ENCODE results near the gene UBE2H.
"Not testable (repeated sequence)": the region's sequence is repeated elsewhere in the genome, so short reads cannot be mapped to it uniquely, and the experiment has no call there.

The UBE2H gene
- total RNA-seq = 83.2 to 112 reads per million in 2 donors

DNA sequence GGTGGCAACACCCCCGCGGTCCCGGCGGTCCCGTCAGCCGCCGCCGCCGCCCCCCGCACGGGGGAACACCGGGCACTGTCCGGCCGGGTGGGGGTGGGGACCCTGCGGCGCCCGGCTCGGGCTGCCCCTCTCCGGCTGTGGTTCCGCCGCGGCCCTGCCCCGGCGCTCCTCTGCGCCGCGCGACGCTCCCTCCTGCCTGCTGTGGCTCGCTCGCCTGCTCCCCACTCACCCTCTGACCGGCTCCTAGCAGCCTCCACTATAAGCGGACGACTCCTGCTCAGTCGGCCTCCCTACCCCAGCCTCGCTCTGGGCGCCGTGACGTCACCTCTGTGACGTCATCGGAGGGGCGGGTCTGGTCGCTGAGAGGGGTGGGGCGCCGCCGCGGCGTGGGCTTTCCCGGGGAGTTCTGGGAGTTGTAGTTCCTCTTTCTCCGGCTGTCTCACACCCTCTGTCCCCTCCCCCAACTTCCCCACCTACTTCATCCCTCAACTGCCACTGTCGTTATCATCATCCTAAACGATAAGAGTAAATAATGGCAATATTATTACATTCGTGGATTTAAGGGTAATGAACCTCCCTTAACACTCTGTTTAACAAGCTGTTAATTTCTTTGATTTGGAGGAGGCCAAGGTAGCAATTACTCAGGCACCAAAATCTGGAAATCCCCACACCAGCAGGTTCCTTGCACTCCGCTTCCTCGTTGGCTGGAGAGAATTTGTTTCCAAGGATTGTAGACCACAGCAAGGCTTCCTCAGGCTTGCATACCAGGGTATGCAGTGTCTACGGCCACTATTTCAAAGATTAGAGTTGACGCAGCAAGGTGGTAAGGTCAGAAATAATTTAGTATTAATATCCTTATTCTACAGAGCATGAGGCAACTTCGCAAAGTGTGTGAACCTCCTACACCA lies at the start of gene UBE2H:
TSS of gene UBE2H (minus strand) at position 308 of the 908 bp plus-strand sequence. CDS start 405 bp downstream, outside the sequence.
- peak; percentile 94 for DNase-seq

DNA sequence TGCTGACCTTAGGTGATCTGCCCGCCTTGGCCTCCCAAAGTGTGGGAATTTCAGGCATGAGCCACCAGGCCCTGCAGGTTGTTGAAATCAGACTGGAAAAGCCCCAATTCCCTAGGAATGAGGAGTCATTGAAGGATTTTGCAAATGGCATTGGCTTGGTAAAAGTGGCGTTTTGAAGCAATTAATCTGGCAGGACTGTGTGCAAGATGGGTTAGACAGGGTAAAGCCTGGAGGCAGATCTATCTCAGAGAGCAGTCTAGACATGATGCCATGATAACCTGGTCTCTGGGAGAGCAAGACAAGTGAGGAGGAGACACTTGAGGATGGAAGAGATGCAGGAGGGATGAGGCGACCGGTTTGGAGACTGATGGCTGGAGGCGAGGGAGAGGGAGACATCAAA lies 45.7 kb upstream of the UBE2H start:
- DNase-seq = no peak

GRCh38 chr7:129997285-129997684 lies 44.5 kb upstream of the UBE2H start:
- DNase-seq = no peak

DNA sequence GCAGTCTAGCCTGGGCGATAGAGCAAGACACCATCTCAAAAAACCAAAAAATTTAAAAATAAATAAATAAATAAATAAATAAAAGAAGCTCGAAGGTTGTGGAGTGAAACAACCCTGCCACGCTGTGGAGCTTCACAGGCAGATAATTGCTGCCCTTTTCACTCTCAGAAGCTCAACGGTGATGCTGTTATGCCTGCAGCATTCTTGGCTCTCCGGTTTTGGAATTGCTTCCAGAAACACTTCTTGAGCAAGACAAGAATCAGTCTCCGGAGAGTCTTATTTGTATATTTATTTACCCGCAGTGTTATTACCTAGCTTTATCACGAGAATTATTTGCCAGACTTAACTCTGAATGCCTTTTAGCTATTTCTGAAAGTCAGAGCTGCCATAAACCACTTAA lies 40.5 kb upstream of the UBE2H start:
- no peak for DNase-seq

DNA sequence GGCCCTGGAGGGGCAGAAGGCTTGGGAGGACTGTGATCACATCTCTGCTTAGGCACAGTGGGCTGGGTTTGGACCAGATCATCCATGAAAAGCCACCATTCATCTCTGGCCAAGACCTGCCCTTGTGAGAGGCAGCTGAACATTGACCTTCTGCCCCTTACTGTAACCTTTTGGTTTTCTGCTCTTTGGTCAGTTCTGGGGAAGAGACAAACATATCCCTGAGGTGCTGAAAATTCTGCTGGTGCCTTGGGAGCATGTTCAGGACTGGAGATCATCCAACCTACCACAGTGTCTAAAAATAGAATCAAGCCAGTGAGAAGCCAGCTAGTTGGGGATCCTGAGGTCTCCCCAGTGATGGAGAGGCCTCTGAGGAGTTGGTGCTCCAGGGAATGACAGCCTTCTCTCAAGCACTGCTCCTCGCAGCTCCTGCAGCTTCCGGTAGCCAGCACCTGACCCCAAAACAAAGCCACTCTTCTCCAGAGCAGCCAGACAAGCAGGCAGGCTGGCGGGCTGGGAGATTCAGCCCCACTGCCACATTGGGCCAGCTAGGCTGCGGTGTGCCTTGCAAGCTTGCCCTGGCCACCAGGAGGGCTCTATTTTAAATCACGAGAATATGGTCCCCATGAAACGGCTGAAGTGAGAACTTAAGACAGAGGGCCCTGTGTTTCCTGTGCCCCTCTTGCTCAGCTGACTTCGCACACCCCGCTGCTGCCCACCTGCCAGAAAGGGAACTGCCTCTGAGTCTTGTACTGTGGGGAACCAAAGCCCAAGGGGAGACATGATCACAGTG lies 37.8 kb upstream of the UBE2H start:
- no peak for DNase-seq

GRCh38 chr7:129989466-129989865 lies 36.7 kb upstream of the UBE2H start:
- no peak for DNase-seq

GRCh38 chr7:129986600-129986999 lies 33.8 kb upstream of the UBE2H start:
- DNase-seq = no peak

GRCh38 chr7:129980667-129981066 lies 27.9 kb upstream of the UBE2H start:
- DNase-seq = no peak

- DNase-seq = no peak
Observed at GRCh38 chr7:129975309-129975708, 22.5 kb upstream of the UBE2H start.

DNA sequence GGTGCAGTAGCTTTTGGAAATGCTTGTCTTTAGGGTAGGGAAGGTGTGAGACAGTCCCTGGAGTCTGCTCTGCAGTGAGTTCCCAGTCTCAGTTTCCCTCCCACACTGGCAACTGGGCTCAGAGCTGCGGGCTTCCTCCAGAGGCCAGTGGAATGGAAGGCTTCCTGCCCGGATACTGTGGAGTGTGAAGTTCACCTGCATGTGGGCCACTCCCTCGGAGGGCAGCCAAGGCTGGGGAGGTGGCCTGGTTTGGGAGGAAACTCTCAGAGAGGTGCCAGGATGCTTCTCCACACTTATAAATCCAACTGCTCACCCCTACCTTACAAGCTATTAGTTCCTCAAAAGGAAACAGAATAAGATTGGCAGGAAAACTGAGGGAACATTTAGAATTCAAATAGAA lies 18.1 kb upstream of the UBE2H start:
- DNase-seq = no peak

DNA sequence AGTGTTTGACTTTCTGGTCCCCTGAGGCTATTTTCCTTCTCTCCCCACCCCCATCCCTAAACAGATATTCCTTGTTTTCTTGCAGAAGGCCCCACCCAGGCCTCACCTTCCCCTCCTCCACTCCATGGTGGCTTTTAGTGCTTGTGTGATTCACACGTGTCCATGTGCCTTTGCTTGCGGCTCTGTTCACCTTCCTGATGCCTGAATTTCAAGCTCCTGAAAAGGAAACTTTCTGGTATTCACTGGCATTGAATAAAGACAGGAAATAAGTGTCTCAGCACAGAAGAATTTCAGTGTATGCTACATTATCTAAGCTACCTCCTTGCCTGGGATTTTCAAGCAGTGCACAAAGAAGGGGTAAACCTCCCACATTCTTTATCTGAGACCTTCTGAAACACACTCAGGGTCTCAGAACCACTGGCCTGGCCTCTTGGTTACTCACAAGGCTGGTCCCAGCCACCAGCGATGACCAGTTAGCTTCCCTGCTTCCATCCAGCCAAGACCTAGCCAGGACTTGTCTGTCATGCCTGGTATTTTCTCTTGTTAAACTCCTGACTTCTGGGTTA lies 17.2 kb upstream of the UBE2H start:
- DNase-seq = no peak

GRCh38 chr7:129968592-129969383 lies 16.0 kb upstream of the UBE2H start:
- no peak for DNase-seq

DNA sequence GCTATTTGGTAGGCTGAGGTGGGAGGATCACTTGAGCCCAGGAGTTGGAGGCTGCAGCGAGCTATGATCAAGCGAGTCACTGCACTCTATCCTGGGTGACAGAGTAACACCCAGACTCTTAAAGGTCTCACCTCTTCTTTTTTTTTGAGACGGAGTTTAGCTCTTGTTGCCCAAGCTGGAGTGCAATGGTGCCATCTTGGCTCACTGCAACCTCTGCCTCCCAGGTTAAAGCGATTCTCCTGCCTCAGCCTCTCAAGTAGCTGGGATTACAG lies 7.4 kb upstream of the UBE2H start:
- not testable (repeated sequence) for DNase-seq

DNA sequence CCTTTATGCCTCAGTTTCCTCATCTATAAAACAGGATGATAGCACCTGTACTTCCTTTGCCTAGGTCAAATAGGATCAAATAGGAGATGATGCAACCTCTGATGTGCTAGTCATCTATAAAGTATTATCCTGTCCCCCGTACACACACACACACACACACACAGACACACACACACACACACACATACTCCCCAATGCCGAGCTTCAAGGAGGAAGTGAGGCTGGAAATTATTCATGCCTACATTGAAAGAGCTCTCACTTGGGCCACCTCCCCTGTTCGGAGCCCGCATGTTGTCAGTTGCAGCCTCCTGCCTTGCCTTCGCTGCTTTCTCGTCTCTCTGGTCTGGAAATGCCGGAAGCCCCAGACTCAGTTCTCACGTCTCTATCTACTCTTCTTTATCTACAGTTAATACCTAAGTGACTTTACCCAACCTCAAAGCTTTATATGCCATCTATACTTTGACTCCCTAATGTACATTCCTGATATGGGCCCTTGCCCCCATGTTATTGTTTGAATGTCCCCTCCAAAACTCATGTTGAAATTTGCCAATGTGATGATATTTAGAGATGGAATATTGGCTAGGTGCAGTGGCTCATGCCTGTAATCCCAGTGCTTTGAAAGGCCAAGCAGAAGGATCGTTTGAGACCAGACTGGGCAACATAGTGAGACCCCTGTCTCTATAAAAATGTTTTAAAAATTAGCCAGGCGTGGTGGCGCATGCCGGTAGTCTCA lies 6.9 kb upstream of the UBE2H start:
- no peak for DNase-seq

DNA sequence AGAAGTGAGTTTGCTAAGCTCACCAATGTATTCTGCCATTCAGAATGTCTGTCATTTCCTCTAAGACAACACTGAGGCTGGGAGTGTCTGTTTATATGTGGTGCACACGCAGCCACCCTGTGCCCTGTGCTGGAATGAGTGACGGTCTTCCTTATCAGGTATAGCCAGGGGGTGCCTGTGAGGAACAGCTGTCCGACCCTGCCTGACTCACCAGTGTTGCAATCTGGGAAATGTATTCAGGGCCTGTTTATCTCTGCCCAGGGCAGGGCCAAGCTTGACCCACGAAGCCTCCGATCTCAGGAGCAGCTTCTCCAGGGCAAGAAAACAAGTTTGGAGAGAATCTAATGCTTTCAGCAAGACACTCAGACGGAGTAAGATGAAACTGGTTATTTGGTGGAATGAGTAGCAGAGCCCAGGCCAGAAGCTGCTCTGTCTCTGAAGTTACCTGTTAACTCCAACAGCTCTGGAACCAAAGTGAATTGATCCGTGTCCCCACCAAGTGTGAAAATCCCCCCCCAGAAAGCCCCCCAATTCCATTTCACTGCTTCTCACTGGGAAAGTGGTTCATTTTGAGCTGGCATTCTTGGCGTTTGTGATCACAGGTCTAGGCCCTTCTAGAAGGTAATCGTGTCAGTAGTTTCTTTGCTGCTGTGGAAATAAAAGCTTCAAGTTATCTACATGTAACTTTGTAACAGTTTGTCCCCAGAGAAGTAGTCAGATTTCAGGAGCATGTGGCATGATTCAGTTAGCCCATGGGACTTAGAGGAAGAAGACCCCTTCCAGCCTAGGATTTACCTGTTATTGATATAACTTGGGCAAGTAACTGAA lies 6.1 kb upstream of the UBE2H start:
- DNase-seq = no peak

DNA sequence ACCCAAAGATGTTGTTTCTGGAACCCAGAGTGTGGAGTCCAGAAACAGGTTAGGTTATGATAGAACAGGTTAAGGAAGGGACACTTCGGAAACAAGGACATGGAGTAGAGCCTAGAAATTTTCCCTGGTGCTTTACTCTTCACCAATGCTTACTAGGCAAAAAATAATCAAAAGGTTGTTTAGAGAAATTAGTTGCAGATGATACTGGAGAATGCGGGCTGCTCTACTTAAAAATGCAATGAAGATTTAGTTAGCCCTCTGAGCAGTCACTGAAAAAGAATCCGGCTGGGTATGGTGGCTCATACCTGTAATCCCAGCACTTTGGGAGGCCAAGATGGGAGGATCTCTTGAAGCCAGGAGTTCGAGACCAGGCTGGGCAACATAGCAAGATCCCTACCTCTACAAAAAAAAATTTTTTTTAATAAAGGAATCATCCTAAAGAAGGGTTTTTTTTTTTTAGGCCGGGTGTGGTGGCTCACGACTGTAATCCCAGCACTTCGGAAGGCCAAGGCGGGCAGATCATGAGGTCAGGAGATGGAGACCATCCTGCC lies 3.3 kb upstream of the UBE2H start:
- no peak for DNase-seq

- DNase-seq = peak; percentile 11
Observed at GRCh38 chr7:129952086-129952652, 591 bp downstream of the UBE2H start.

GRCh38 chr7:129951226-129952085 lies 1.3 kb downstream of the UBE2H start:
- peak; percentile 3 for DNase-seq

GRCh38 chr7:129950933-129951225 lies 1.9 kb downstream of the UBE2H start:
- no peak for DNase-seq

All from T-helper 9 cell (primary cell).